ENCODE measurements around the gene YWHAG.

DNA sequence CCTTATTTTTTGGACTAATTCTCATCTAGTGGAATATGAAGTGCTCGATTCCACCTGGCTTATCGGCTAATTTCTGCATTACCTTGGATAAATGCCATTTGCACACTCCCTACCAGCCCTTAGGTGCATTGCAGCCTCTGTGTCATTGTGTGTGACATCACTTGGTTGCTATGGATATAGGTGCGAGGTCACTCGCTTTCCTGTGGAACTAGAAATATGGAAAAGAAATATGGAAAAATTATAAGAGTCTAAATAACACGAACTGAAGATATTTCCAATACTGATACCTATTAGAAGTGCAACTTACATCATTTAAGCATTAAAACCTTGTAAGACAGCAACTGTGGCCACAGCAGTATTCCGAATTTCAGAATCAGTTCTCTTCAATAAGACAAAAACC lies 2.0 kb downstream of the YWHAG start:
- TF ChIP-seq POLR2A (IDR thresholded peaks at IDR 0.05) = no peak
- no peak for TF ChIP-seq CTCF (IDR thresholded peaks at IDR 0.05)
- TF ChIP-seq POLR2AphosphoS5 (IDR thresholded peaks at IDR 0.05) = no peak
- TF ChIP-seq EP300 (IDR thresholded peaks at IDR 0.05) = no peak
